GM23338 (cell line): ENCODE data around the gene PTGFR. TPM values are rescaled to one million over a fixed set of nuclear protein-coding genes. Genes with fewer than 3 reads are reported as not detected.

Source experiments
- ATAC-seq: fragments of 200-7000 bp; cut with Tn5 transposase; 3 replicates; pipeline ENCODE4 v1.9.1; 2020
- DNase-seq: peaks from one replicate; pipeline ENCODE4 v3.0.0-alpha.2; 2015; ENCODE audit warnings: low spot score
- H2AFZ ChIP-seq: fragments of 200-600 bp; sonication (generic); 2 replicates; pipeline ENCODE4 v1.8.0; 2016; ENCODE audit warnings: antibody characterized with exemption, mild to moderate bottlenecking, moderate library complexity
- H3F3A ChIP-seq: fragments of 200-600 bp; sonication (generic); replicated peaks from 2 replicates; pipeline ENCODE4 v1.8.0; 2017; ENCODE audit warnings: antibody characterized with exemption, mixed run types, low read depth
- H3K27ac ChIP-seq: fragments of 200-600 bp; sonication (generic); 2 replicates; pipeline ENCODE4 v1.6.1; 2016; ENCODE audit warnings: low read depth
- H3K27me3 ChIP-seq: fragments of 200-600 bp; sonication (generic); 2 replicates; pipeline ENCODE4 v1.8.0; 2016; ENCODE audit warnings: mild to moderate bottlenecking, mixed run types, moderate library complexity; ENCODE audit not compliant: insufficient read depth
- H3K36me3 ChIP-seq: fragments of 200-600 bp; sonication (generic); 2 replicates; pipeline ENCODE4 v1.8.0; 2016; ENCODE audit warnings: mild to moderate bottlenecking; ENCODE audit not compliant: insufficient read depth
- H3K4me1 ChIP-seq: fragments of 200-600 bp; sonication (generic); 2 replicates; pipeline ENCODE4 v1.8.0; 2016; ENCODE audit warnings: mild to moderate bottlenecking, moderate library complexity; ENCODE audit not compliant: insufficient read depth
- H3K4me2 ChIP-seq: fragments of 200-600 bp; sonication (generic); 2 replicates; pipeline ENCODE4 v1.7.1; 2017; ENCODE audit warnings: mixed run types
- H3K4me3 ChIP-seq: fragments of 200-600 bp; sonication (generic); 2 replicates; pipeline ENCODE4 v1.6.1; 2016; ENCODE audit warnings: mixed run types
- H3K79me2 ChIP-seq: fragments of 200-600 bp; sonication (generic); replicated peaks from 2 replicates; pipeline ENCODE4 v1.8.0; 2017; ENCODE audit warnings: mild to moderate bottlenecking; ENCODE audit not compliant: insufficient read depth
- H3K9me2 ChIP-seq: fragments of 200-600 bp; sonication (generic); 2 replicates; pipeline ENCODE4 v1.8.0; 2017; ENCODE audit not compliant: insufficient read depth
- H4K20me1 ChIP-seq: fragments of 200-600 bp; sonication (generic); replicated peaks from 2 replicates; pipeline ENCODE4 v1.8.0; 2017; ENCODE audit warnings: mild to moderate bottlenecking; ENCODE audit not compliant: insufficient read depth
- H3K27ac Mint-ChIP-seq: 2 replicates; pipeline ENCODE4 v1.8.0; 2020; ENCODE audit warnings: inconsistent platforms, mild to moderate bottlenecking, moderate library complexity, mixed read lengths
- H3K27me3 Mint-ChIP-seq: 3 replicates; pipeline ENCODE4 v1.8.0; 2022; ENCODE audit warnings: low read depth, mild to moderate bottlenecking, moderate library complexity, mixed read lengths, inconsistent platforms; ENCODE audit not compliant: insufficient read depth, poor library complexity
- H3K36me3 Mint-ChIP-seq: 3 replicates; pipeline ENCODE4 v1.8.0; 2021; ENCODE audit warnings: low read depth, mild to moderate bottlenecking, inconsistent platforms, moderate library complexity, mixed read lengths
- H3K4me1 Mint-ChIP-seq: 3 replicates; pipeline ENCODE4 v1.8.0; 2020; ENCODE audit warnings: mild to moderate bottlenecking, inconsistent platforms, mixed read lengths
- H3K4me3 Mint-ChIP-seq: 3 replicates; pipeline ENCODE4 v1.8.0; 2021; ENCODE audit warnings: moderate library complexity, mild to moderate bottlenecking, inconsistent platforms, mixed read lengths
- H3K9me3 Mint-ChIP-seq: 3 replicates; pipeline ENCODE4 v1.8.0; 2020; ENCODE audit warnings: moderate library complexity, mild to moderate bottlenecking, inconsistent platforms, mixed read lengths
- EZH2 ChIP-seq: fragments of 200-600 bp; sonication (generic); IDR thresholded peaks from one replicate; pipeline ENCODE4 v1.8.0; 2017; ENCODE audit warnings: antibody characterized with exemption, mild to moderate bottlenecking, low read depth; ENCODE audit not compliant: unreplicated experiment
- EZH2phosphoT487 ChIP-seq: fragments of 200-600 bp; sonication (generic); IDR thresholded peaks from one replicate; pipeline ENCODE4 v1.8.1; 2018; ENCODE audit warnings: antibody characterized with exemption; ENCODE audit not compliant: unreplicated experiment
- STAT1 ChIP-seq: IDR thresholded peaks from one replicate; pipeline ENCODE4 v1.6.1; 2016; ENCODE audit warnings: antibody characterized with exemption; ENCODE audit not compliant: unreplicated experiment
- ZNF114 ChIP-seq: fragments of 250-450 bp; sonication (Bioruptor Pico); IDR thresholded peaks from 2 replicates; pipeline ENCODE4 v1.5.0; 2020; ENCODE audit warnings: mild to moderate bottlenecking, moderate library complexity
- ZNF331 ChIP-seq: fragments of 250-450 bp; sonication (Bioruptor Pico); IDR thresholded peaks from 2 replicates; pipeline ENCODE4 v1.5.0; 2020; ENCODE audit warnings: low read depth, mild to moderate bottlenecking, moderate library complexity
- polyA plus RNA-seq: library from polyadenylated mRNA; unstranded; fragments of >200 nt; fragmentation: Nextera tagmentation; extraction: Ambion mirVana; gene quantifications from 2 replicates; pipeline ENCODE4 v1.2.1, GENCODE V29; 2016
- total RNA-seq: library from RNA; depleted of rRNA; stranded (reverse); fragments of >200 nt; shearing (Covaris generic); gene quantifications from 2 replicates; pipeline ENCODE4 v1.2.3, GENCODE V29; 2014
- TF ChIP-seq, protein P1 (sequence below): IDR thresholded peaks from 2 replicates; pipeline ENCODE4 v1.6.1; 2016; ENCODE audit warnings: antibody characterized with exemption
- TF ChIP-seq, protein P2 (sequence below): IDR thresholded peaks from one replicate; pipeline ENCODE4 v1.6.1; 2018; ENCODE audit warnings: antibody characterized with exemption; ENCODE audit not compliant: unreplicated experiment
- TF ChIP-seq, protein P3 (sequence below): fragments of 250-450 bp; sonication (Bioruptor Pico); IDR thresholded peaks from 2 replicates; pipeline ENCODE4 v1.5.0; 2020; ENCODE audit warnings: mild to moderate bottlenecking, moderate library complexity

Gene PTGFR
- total and polyA plus RNA-seq, 2 experiments from 2014 or later = 0.24 TPM; not detected in 1

- Histone ChIP-seq H4K20me1 (no peaks in the 10 kb centered on the region; the same call in 1 of the 2 replicates), H3K4me1 (peaks cover 11% of the 10 kb centered on the region; the same call in 1 of the 2 replicates), H3F3A (no peaks in the 10 kb centered on the region), H3K27ac (no peak overlapping the region), H3K9me2 (no peaks in the 10 kb centered on the region), H3K79me2 (no peaks in the 10 kb centered on the region), H3K4me3 (no peak overlapping the region), H2AFZ (no peak overlapping the region), H3K4me2 (no peak overlapping the region), H3K27me3 (no peaks in the 10 kb centered on the region), H3K36me3 (no peaks in the 10 kb centered on the region)
- DNase-seq (no peak), ATAC-seq (no peak)
- H3K27me3 Mint-ChIP-seq = no peaks in the 10 kb centered on the region
- TF ChIP-seq STAT1 (no peak), EZH2 (no peak), ZNF331 (CRISPR knock-in tag) (no peak)
- TF ChIP-seq, protein P1, sequence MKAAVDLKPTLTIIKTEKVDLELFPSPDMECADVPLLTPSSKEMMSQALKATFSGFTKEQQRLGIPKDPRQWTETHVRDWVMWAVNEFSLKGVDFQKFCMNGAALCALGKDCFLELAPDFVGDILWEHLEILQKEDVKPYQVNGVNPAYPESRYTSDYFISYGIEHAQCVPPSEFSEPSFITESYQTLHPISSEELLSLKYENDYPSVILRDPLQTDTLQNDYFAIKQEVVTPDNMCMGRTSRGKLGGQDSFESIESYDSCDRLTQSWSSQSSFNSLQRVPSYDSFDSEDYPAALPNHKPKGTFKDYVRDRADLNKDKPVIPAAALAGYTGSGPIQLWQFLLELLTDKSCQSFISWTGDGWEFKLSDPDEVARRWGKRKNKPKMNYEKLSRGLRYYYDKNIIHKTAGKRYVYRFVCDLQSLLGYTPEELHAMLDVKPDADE = no peak
- peaks cover 6% of the 10 kb centered on the region for H3K4me1 Mint-ChIP-seq
- H3K27ac Mint-ChIP-seq = no peak overlapping the region
- no peaks in the 10 kb centered on the region; the same call in 2 of the 3 replicates for H3K9me3 Mint-ChIP-seq
- H3K4me3 Mint-ChIP-seq = no peak overlapping the region
- H3K36me3 Mint-ChIP-seq = no peaks in the 10 kb centered on the region
Measured at GRCh38 chr1:78441921-78442320, 48.9 kb upstream of the PTGFR start.

GRCh38 chr1:78447086-78447485, 43.7 kb upstream of the PTGFR start:
- Mint-ChIP-seq H3K4me3 (no peak overlapping the region), H3K27me3 (no peaks in the 10 kb centered on the region), H3K36me3 (no peaks in the 10 kb centered on the region), H3K9me3 (no peaks in the 10 kb centered on the region), H3K4me1 (no peaks in the 10 kb centered on the region), H3K27ac (no peak overlapping the region)
- H3K36me3 ChIP-seq = no peaks in the 10 kb centered on the region
- DNase-seq = no peak
- no peak for ATAC-seq
- no peaks in the 10 kb centered on the region for H3F3A ChIP-seq
- H3K4me3 ChIP-seq = no peak overlapping the region
- no peaks in the 10 kb centered on the region for H3K4me1 ChIP-seq
- H3K79me2 ChIP-seq = no peaks in the 10 kb centered on the region
- no peak overlapping the region for H2AFZ ChIP-seq
- H3K27ac ChIP-seq = no peak overlapping the region
- no peaks in the 10 kb centered on the region for H3K9me2 ChIP-seq
- no peaks in the 10 kb centered on the region for H4K20me1 ChIP-seq
- no peaks in the 10 kb centered on the region for H3K27me3 ChIP-seq
- TF ChIP-seq, protein P1 = no peak
- TF ChIP-seq, protein P2, sequence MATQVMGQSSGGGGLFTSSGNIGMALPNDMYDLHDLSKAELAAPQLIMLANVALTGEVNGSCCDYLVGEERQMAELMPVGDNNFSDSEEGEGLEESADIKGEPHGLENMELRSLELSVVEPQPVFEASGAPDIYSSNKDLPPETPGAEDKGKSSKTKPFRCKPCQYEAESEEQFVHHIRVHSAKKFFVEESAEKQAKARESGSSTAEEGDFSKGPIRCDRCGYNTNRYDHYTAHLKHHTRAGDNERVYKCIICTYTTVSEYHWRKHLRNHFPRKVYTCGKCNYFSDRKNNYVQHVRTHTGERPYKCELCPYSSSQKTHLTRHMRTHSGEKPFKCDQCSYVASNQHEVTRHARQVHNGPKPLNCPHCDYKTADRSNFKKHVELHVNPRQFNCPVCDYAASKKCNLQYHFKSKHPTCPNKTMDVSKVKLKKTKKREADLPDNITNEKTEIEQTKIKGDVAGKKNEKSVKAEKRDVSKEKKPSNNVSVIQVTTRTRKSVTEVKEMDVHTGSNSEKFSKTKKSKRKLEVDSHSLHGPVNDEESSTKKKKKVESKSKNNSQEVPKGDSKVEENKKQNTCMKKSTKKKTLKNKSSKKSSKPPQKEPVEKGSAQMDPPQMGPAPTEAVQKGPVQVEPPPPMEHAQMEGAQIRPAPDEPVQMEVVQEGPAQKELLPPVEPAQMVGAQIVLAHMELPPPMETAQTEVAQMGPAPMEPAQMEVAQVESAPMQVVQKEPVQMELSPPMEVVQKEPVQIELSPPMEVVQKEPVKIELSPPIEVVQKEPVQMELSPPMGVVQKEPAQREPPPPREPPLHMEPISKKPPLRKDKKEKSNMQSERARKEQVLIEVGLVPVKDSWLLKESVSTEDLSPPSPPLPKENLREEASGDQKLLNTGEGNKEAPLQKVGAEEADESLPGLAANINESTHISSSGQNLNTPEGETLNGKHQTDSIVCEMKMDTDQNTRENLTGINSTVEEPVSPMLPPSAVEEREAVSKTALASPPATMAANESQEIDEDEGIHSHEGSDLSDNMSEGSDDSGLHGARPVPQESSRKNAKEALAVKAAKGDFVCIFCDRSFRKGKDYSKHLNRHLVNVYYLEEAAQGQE = no peak
- TF ChIP-seq, protein P3, sequence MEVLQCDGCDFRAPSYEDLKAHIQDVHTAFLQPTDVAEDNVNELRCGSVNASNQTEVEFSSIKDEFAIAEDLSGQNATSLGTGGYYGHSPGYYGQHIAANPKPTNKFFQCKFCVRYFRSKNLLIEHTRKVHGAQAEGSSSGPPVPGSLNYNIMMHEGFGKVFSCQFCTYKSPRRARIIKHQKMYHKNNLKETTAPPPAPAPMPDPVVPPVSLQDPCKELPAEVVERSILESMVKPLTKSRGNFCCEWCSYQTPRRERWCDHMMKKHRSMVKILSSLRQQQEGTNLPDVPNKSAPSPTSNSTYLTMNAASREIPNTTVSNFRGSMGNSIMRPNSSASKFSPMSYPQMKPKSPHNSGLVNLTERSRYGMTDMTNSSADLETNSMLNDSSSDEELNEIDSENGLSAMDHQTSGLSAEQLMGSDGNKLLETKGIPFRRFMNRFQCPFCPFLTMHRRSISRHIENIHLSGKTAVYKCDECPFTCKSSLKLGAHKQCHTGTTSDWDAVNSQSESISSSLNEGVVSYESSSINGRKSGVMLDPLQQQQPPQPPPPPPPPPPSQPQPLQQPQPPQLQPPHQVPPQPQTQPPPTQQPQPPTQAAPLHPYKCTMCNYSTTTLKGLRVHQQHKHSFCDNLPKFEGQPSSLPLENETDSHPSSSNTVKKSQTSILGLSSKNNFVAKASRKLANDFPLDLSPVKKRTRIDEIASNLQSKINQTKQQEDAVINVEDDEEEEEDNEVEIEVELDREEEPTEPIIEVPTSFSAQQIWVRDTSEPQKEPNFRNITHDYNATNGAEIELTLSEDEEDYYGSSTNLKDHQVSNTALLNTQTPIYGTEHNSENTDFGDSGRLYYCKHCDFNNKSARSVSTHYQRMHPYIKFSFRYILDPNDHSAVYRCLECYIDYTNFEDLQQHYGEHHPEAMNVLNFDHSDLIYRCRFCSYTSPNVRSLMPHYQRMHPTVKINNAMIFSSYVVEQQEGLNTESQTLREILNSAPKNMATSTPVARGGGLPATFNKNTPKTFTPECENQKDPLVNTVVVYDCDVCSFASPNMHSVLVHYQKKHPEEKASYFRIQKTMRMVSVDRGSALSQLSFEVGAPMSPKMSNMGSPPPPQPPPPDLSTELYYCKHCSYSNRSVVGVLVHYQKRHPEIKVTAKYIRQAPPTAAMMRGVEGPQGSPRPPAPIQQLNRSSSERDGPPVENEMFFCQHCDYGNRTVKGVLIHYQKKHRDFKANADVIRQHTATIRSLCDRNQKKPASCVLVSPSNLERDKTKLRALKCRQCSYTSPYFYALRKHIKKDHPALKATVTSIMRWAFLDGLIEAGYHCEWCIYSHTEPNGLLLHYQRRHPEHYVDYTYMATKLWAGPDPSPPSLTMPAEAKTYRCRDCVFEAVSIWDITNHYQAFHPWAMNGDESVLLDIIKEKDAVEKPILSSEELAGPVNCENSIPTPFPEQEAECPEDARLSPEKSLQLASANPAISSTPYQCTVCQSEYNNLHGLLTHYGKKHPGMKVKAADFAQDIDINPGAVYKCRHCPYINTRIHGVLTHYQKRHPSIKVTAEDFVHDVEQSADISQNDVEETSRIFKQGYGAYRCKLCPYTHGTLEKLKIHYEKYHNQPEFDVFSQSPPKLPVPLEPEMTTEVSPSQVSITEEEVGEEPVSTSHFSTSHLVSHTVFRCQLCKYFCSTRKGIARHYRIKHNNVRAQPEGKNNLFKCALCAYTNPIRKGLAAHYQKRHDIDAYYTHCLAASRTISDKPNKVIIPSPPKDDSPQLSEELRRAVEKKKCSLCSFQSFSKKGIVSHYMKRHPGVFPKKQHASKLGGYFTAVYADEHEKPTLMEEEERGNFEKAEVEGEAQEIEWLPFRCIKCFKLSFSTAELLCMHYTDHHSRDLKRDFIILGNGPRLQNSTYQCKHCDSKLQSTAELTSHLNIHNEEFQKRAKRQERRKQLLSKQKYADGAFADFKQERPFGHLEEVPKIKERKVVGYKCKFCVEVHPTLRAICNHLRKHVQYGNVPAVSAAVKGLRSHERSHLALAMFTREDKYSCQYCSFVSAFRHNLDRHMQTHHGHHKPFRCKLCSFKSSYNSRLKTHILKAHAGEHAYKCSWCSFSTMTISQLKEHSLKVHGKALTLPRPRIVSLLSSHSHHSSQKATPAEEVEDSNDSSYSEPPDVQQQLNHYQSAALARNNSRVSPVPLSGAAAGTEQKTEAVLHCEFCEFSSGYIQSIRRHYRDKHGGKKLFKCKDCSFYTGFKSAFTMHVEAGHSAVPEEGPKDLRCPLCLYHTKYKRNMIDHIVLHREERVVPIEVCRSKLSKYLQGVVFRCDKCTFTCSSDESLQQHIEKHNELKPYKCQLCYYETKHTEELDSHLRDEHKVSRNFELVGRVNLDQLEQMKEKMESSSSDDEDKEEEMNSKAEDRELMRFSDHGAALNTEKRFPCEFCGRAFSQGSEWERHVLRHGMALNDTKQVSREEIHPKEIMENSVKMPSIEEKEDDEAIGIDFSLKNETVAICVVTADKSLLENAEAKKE = no peak
- TF ChIP-seq EZH2phosphoT487 (no peak), ZNF114 (CRISPR knock-in tag) (no peak)
- H3K4me2 ChIP-seq = no peak overlapping the region
